ENCODE data around the gene KIF1A.
"Not testable (repeated sequence)": the region's sequence is repeated elsewhere in the genome, so short reads cannot be mapped to it uniquely, and the experiment has no call there.

The KIF1A gene

DNA sequence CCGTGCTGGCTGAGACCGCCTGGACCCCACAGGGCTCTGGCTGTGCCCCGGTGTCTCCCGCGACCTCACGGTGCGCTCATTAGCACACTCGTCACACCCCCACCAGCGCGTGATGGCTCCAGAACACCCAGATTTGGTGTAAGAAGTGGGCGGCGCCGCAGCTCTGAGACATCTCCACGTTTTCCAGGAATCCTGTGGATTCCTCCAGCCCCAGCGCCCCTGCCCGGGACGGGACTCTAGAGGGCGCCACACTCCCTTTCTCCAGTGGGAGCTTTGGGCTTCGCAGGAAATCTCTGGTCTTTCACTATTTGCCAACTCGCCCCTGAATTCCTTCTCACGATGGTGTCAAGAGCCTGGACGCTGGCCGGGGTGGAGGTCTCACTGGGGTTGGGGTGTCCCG lies 144.7 kb downstream of the KIF1A start:
- not testable (repeated sequence) for DNase-seq (ENCODE audit: low read depth); H3K4me3 ChIP-seq (ENCODE audit: low read length)

DNA sequence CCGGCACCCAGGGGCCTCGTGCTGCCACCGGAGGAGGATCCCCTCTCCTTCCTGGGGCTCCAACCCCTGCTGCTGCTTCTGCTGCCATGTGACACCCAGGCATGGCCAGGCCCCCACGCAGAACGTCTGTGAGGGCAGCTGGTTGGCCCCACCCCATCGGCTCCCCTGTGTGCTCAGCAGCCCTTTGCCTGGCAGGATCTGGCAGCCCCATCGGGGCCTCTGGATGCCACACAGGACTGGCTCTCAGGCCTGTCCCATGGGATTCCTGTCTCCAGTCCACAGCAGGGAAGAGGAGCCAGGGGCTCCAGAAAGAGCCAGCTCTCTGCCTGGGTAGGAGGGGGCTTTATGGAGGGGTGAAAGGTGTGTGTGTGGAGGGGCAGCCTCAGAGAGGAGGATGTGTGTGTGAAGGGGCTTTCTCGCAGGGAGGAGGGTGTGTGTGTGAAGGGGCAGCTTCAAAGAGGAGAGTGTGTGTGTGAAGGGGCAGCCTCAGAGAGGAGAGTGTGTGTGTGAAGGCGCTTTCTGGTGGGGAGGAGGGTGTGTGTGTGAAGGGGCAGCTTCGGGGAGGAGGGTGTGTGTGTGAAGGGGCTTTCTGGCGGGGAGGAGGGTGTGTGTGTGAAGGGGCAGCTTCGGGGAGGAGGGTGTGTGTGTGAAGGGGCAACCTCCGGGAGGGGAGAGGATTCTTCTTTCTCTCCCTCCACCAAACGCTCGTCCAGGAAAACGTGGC lies 145.4 kb downstream of the KIF1A start:
- H3K4me3 ChIP-seq (ENCODE audit: low read length); DNase-seq (ENCODE audit: low read depth): not testable (repeated sequence)

DNA sequence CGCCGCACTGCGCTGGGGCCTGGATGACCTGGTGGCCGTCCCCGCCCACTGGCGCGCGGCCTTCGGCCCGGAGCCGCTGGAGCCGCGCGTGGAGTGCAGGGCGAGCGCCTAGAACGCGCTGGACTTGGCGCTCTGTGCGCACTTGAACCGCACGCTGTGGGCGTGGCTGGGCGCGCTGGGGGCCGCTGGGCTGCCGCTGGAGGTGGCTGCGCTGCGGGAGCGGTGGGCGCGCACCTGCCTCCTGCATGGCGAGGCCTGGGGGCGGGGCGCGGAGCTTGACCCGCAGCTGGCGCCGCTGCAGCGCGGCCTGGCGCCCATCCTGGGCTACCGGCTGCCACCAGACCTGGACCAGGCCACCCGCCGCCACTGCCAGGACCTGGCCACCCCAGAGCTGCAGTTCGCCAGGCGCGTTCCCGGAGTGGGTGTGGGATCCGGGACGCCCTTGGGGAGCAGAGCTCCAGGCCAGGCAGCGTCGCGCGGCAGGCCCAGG lies 147.3 kb downstream of the KIF1A start:
- TF ChIP-seq, protein P1, sequence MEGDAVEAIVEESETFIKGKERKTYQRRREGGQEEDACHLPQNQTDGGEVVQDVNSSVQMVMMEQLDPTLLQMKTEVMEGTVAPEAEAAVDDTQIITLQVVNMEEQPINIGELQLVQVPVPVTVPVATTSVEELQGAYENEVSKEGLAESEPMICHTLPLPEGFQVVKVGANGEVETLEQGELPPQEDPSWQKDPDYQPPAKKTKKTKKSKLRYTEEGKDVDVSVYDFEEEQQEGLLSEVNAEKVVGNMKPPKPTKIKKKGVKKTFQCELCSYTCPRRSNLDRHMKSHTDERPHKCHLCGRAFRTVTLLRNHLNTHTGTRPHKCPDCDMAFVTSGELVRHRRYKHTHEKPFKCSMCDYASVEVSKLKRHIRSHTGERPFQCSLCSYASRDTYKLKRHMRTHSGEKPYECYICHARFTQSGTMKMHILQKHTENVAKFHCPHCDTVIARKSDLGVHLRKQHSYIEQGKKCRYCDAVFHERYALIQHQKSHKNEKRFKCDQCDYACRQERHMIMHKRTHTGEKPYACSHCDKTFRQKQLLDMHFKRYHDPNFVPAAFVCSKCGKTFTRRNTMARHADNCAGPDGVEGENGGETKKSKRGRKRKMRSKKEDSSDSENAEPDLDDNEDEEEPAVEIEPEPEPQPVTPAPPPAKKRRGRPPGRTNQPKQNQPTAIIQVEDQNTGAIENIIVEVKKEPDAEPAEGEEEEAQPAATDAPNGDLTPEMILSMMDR (conservative IDR thresholded peaks at IDR 0.05; ENCODE audit: low read length): no peak
- no peak overlapping the region for H3K4me3 ChIP-seq (ENCODE audit: low read length)
- DNase-seq (ENCODE audit: low read depth): no peak

DNA sequence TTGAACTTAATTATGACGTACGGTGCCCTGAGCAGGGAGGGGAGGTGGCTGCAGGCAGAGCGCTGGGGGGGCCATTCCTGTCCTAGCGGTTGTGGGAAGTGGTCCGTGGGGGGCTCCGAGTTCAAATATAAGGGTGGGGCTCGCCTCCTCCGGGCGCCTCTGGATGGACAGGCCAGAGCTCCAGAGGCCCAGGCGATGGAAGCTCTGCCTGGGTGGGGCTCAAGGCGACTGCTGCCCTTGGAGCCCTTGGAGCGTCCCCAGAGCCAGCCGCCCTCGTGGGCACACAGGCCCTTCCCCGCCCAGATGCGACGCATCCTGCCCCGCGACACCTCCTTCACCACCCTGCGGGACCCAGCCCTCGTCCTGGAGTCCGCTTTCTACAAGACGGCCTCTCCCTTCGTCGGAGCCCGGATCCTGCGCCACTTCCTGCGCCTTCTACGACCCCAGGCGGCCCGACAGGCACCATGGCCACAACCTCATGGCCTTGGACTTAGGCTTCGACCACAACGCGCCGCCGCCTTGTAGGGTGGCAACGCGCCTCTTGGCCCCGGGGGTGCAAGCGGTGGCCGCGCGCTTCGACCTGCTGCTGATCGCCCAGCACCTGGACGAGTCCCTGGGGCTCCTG lies 147.8 kb downstream of the KIF1A start:
- no peak for DNase-seq (ENCODE audit: low read depth)
- TF ChIP-seq, protein P1 (conservative IDR thresholded peaks at IDR 0.05; ENCODE audit: low read length): no peak
- H3K4me3 ChIP-seq (ENCODE audit: low read length): no peak overlapping the region

DNA sequence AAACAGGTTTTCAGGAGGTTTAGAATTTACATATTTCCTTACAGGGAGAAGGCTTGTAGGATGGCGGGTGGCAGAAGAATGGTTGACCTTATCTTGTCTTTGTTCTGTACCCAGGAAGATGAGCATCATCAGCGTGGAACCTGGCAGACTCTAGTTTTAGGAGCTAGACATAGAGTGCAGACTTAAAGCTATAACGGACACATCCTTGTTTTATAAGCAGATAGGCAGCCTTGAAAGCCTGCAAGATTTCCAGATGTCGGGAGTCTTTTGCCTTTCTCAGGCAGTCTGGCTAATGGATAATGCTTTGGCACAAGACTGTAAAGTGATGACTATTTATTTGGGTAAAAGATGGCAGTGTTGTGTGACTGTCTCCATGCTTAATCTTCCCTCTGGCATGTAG lies 149.1 kb downstream of the KIF1A start:
- TF ChIP-seq, protein P1 (conservative IDR thresholded peaks at IDR 0.05; ENCODE audit: low read length): no peak
- H3K4me3 ChIP-seq (ENCODE audit: low read length): no peak overlapping the region
- no peak for DNase-seq (ENCODE audit: low read depth)

DNA sequence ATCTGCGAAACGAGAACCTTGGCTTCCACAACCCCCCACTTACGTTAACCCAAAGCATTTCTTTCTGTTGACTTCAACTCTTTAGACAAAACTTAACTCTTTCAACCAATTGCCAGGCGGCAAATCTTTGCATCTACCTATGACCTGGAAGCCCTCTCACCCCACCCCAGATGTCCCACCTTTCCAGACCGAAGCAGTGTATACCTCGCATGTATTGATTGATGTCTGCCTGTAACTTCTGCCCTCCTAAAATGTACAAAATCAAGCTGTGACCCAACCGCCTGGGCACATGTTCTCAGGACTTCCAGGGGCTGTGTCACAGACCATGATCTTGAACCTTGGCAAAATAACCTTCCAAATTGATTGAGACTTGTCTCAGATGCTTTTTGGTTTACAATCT lies 149.6 kb downstream of the KIF1A start:
- TF ChIP-seq, protein P1 (conservative IDR thresholded peaks at IDR 0.05; ENCODE audit: low read length): no peak
- no peak for DNase-seq (ENCODE audit: low read depth)

DNA sequence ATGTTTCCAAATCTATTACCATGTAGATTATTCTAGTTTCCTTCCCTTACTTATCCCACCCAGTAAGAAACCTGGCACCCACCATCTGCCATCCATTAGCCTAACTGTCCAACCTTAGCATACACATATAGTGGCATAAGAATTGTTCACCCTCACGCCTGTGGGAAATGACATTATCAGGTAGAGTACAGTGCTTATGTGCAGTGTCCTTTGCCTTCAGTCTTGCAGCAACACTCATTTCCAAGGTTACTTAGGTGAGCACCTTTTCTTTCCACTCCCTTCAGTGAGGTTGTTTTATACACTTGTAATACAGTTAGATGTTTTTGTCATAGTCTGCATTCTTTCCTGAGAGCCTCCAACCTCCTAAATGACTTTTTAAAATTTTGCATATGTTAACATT lies 155.4 kb downstream of the KIF1A start:
- TF ChIP-seq, protein P1 (conservative IDR thresholded peaks at IDR 0.05; ENCODE audit: low read length): no peak
- no peak overlapping the region for H3K4me3 ChIP-seq (ENCODE audit: low read length)
- DNase-seq (ENCODE audit: low read depth): no peak

More for the DNA sequence above, 149.6 kb downstream of the KIF1A start:
- H3K4me3 ChIP-seq (ENCODE audit: low read length): no peak overlapping the region
